Mammary epithelial cell (primary cell): ENCODE data around the gene PKN3.

Source experiments
- EZH2 ChIP-seq: IDR thresholded peaks from 2 replicates; pipeline ENCODE4 v1.6.1; 2012; ENCODE audit warnings: low read length, inconsistent platforms, borderline replicate concordance
- TF ChIP-seq, protein P1 (sequence below), 2 donors: IDR thresholded peaks in 1 of 2; conservative IDR thresholded peaks in 1 of 2; 2 replicates each; pipeline ENCODE4 v1.5.1; 2011 to 2012; ENCODE audit warnings: inconsistent platforms in 2 of 2, low read length in 2 of 2, mild to moderate bottlenecking in 2 of 2, control low read depth in 1 of 2, low read depth in 1 of 2; ENCODE audit not compliant: insufficient read depth in 1 of 2; ENCODE audit errors: extremely low read depth in 1 of 2

DNA sequence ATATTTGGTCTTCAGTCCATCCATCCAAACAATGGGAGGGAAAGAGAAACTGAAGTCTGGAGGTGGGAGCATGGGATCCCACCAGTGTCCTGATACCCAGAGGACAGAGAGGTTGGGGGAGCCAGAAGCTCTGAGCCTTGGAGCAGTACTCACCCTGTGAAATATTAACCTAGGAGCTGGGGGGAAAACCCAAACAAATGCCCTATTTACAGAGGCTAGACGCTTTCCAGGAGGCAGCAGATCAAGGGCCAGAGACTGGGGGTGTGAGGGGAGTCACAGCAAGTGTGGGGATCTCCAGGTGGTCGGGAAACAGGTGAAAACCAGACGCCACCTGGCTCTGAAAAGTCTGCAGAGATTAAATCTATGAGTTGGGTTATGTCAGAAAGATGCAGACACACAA, 63.2 kb downstream of the PKN3 start:
- TF ChIP-seq, protein P1, sequence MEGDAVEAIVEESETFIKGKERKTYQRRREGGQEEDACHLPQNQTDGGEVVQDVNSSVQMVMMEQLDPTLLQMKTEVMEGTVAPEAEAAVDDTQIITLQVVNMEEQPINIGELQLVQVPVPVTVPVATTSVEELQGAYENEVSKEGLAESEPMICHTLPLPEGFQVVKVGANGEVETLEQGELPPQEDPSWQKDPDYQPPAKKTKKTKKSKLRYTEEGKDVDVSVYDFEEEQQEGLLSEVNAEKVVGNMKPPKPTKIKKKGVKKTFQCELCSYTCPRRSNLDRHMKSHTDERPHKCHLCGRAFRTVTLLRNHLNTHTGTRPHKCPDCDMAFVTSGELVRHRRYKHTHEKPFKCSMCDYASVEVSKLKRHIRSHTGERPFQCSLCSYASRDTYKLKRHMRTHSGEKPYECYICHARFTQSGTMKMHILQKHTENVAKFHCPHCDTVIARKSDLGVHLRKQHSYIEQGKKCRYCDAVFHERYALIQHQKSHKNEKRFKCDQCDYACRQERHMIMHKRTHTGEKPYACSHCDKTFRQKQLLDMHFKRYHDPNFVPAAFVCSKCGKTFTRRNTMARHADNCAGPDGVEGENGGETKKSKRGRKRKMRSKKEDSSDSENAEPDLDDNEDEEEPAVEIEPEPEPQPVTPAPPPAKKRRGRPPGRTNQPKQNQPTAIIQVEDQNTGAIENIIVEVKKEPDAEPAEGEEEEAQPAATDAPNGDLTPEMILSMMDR (conservative IDR thresholded peaks at IDR 0.05 in 1 of 2, IDR thresholded peaks at IDR 0.05 in 1 of 2; ENCODE audit: extremely low read depth in 1 of 2, insufficient read depth in 1 of 2, low read depth in 1 of 2, low read length in 2 of 2) = no peak
- no peak for TF ChIP-seq EZH2
